IMR-90 (cell line): ENCODE data around the gene PACSIN3.
A peak's percentile ranks its signal among the peaks of the same experiment; 100 is the strongest.

ENCODE experiments used
- CEBPB ChIP-seq: IDR thresholded peaks from 2 replicates; pipeline ENCODE4 v1.6.1; 2012; ENCODE audit warnings: low read depth, low read length, improper control_type of control experiment
- CHD1 ChIP-seq: IDR thresholded peaks from 2 replicates; pipeline ENCODE4 v1.6.1; 2012; ENCODE audit warnings: low read depth, low read length, improper control_type of control experiment
- FOS ChIP-seq: fragments of 150-350 bp; IDR thresholded peaks from 2 replicates; pipeline ENCODE4 v1.6.1; 2016; ENCODE audit warnings: low read depth, low read length
- MAZ ChIP-seq: IDR thresholded peaks from 2 replicates; pipeline ENCODE4 v1.6.1; 2012; ENCODE audit warnings: low read depth, mild to moderate bottlenecking, low read length, improper control_type of control experiment, moderate library complexity, borderline replicate concordance
- MXI1 ChIP-seq: IDR thresholded peaks from 2 replicates; pipeline ENCODE4 v1.6.1; 2012; ENCODE audit warnings: low read depth, mild to moderate bottlenecking, low read length, moderate library complexity, borderline replicate concordance
- POLR2A ChIP-seq: IDR thresholded peaks from 2 replicates; pipeline ENCODE4 v1.6.1; 2012; ENCODE audit warnings: mild to moderate bottlenecking, low read depth, low read length
- RAD21 ChIP-seq: IDR thresholded peaks from 2 replicates; pipeline ENCODE4 v1.6.1; 2012; ENCODE audit warnings: low read length, improper control_type of control experiment
- RCOR1 ChIP-seq: IDR thresholded peaks from 2 replicates; pipeline ENCODE4 v1.6.1; 2012; ENCODE audit warnings: mild to moderate bottlenecking, low read length, improper control_type of control experiment; ENCODE audit not compliant: insufficient replicate concordance
- RFX5 ChIP-seq: IDR thresholded peaks from 2 replicates; pipeline ENCODE4 v1.8.0; 2012; ENCODE audit warnings: low read depth, mild to moderate bottlenecking, low read length, moderate library complexity
- SMC3 ChIP-seq: fragments of 150-350 bp; IDR thresholded peaks from 2 replicates; pipeline ENCODE4 v1.6.1; 2016; ENCODE audit warnings: low read depth, mild to moderate bottlenecking, antibody characterized with exemption, low read length, moderate library complexity
- TF ChIP-seq, protein P1 (sequence below): conservative IDR thresholded peaks from 2 replicates; pipeline ENCODE4 v1.5.1; 2012; ENCODE audit warnings: mild to moderate bottlenecking, low read depth, low read length, improper control_type of control experiment
- TF ChIP-seq, protein P2 (sequence below): fragments of 150-350 bp; IDR thresholded peaks from 2 replicates; pipeline ENCODE4 v1.6.1; 2017; ENCODE audit warnings: mild to moderate bottlenecking, antibody characterized with exemption, low read length, low read depth

DNA sequence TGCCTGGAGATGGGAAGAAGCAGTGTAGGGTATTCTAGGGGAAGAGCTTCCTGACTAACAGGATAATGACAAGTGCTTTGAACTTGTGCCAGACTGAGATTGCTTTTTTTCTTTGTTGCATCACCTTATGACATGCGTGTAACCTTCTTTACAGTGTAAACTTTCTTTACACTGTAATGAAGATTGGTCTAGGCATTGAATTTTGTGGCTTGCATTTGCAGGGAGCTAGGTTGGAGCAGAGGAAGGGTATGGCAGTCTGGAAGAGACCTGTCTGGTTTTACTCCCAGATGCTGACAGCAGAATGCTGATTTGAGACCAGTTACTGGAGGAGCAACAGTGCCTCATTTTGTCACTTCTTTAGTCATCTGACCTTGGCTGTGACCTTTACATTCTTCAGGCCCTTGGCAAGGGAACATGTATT is 34.2 kb upstream of the PACSIN3 start:
- TF ChIP-seq, protein P1, sequence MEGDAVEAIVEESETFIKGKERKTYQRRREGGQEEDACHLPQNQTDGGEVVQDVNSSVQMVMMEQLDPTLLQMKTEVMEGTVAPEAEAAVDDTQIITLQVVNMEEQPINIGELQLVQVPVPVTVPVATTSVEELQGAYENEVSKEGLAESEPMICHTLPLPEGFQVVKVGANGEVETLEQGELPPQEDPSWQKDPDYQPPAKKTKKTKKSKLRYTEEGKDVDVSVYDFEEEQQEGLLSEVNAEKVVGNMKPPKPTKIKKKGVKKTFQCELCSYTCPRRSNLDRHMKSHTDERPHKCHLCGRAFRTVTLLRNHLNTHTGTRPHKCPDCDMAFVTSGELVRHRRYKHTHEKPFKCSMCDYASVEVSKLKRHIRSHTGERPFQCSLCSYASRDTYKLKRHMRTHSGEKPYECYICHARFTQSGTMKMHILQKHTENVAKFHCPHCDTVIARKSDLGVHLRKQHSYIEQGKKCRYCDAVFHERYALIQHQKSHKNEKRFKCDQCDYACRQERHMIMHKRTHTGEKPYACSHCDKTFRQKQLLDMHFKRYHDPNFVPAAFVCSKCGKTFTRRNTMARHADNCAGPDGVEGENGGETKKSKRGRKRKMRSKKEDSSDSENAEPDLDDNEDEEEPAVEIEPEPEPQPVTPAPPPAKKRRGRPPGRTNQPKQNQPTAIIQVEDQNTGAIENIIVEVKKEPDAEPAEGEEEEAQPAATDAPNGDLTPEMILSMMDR = no peak
- TF ChIP-seq POLR2A (no peak), MAZ (no peak), MXI1 (no peak), RCOR1 (no peak), CEBPB (peak; percentile 93), RAD21 (no peak), CHD1 (no peak), FOS (no peak), RFX5 (no peak), SMC3 (no peak)
- TF ChIP-seq, protein P2, sequence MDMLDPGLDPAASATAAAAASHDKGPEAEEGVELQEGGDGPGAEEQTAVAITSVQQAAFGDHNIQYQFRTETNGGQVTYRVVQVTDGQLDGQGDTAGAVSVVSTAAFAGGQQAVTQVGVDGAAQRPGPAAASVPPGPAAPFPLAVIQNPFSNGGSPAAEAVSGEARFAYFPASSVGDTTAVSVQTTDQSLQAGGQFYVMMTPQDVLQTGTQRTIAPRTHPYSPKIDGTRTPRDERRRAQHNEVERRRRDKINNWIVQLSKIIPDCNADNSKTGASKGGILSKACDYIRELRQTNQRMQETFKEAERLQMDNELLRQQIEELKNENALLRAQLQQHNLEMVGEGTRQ = no peak
